GM12873 (cell line): ENCODE results near the gene SNX9.

Experiments
- CTCF ChIP-seq: IDR thresholded peaks from 2 replicates; pipeline ENCODE4 v1.5.1; 2012; ENCODE audit warnings: low read depth, mild to moderate bottlenecking, moderate library complexity, low read length, control low read depth; ENCODE audit not compliant: insufficient read depth; ENCODE audit errors: missing control alignments

Gene SNX9

GRCh38 chr6:157813191-157813590, 9.9 kb upstream of the SNX9 start:
- TF ChIP-seq CTCF = no peak

- TF ChIP-seq CTCF = no peak
Observed at GRCh38 chr6:157813750-157814455, 9.1 kb upstream of the SNX9 start.

GRCh38 chr6:157814883-157815282, 8.2 kb upstream of the SNX9 start:
- no peak for TF ChIP-seq CTCF

GRCh38 chr6:157821342-157822033, 1.6 kb upstream of the SNX9 start:
- no peak for TF ChIP-seq CTCF

GRCh38 chr6:157822245-157823000, 623 bp upstream of the SNX9 start:
- TF ChIP-seq CTCF = no peak

GRCh38 chr6:157823528-157824370, 703 bp downstream of the SNX9 start:
- TF ChIP-seq CTCF = no peak
